Ammon's horn (tissue), 1 donor: ENCODE data around the gene TOM1L2.
A peak's percentile ranks its signal among the peaks of the same experiment; 100 is the strongest.

ENCODE experiments used
- DNase-seq: peaks from one replicate; pipeline ENCODE4 v3.0.0-alpha.2; 2016; ENCODE audit warnings: low spot score

TOM1L2 gene

GRCh38 chr17:17899486-17899885 lies 72.7 kb downstream of the TOM1L2 start:
- no peak for DNase-seq

GRCh38 chr17:17898673-17899072 lies 73.5 kb downstream of the TOM1L2 start:
- no peak for DNase-seq

- no peak for DNase-seq
Measured at GRCh38 chr17:17897442-17897841, 74.8 kb downstream of the TOM1L2 start.

- no peak for DNase-seq
Measured at GRCh38 chr17:17896746-17897145, 75.5 kb downstream of the TOM1L2 start.

- DNase-seq: no peak
Measured at GRCh38 chr17:17893801-17894644, 78.2 kb downstream of the TOM1L2 start.

DNA sequence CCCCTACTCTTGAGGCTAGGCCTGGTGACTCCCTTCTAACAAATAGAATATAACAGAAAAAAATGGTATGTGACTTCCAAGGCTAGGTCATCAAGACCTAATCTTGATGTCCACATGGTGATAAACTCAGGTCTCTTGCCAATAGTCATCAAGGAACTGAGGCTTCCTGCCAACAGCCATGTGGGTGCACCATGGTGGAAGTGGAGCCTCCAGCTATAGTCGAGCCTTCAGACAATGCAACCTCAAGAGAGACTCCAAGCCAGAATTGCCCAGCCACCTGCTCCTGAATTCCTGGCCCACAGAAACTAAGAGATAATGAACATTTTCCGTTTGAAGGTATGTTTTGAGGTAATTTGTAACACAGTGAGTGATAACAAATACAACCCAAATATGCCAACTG lies 79.5 kb downstream of the TOM1L2 start:
- DNase-seq: no peak

DNA sequence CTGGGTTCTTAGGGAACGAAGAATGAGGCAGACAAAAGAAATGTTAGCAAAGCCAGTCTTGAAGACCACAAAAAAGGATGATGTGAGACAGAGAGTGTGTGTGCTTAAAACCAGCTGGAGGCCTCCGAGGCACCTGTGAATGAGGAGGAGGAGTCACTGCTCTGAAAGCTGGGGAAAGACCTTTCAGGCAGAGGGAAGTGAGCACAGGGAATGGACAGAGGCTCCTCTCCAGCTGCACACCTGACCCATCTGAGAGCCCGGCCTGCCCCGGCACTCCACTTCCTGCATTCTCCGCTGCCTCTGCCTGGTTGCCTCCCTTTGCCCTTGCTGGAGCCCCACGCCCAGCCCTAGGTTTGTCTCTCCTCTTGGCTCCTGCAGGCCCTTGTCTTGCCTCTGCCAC lies 80.2 kb downstream of the TOM1L2 start:
- no peak for DNase-seq

- DNase-seq: peak; percentile 50
Measured at GRCh38 chr17:17890773-17891759, 81.1 kb downstream of the TOM1L2 start.

DNA sequence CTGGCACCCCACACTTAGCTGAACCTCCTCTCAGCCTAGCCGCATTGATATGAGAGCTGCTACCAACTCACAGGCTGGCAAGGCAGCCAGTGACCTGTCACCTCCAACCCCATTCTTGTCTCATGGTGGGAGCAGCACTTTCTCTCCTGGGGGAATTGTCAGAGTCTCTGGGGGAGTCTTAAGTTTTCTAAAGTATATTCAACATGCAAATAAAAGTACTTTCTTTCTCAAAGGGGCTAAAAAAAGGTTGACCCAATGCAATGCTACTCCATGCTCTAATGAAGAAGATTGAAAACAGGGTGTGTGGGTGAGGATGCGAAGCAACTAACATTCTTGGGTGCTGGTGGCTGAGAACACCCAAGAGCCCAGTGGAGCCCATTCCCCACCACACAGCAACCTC lies 82.3 kb downstream of the TOM1L2 start:
- DNase-seq: no peak

- DNase-seq: no peak
Measured at GRCh38 chr17:17888821-17889220, 83.4 kb downstream of the TOM1L2 start.

- no peak for DNase-seq
Measured at GRCh38 chr17:17888371-17888770, 83.8 kb downstream of the TOM1L2 start.

GRCh38 chr17:17887752-17888304 lies 84.4 kb downstream of the TOM1L2 start:
- DNase-seq: no peak

DNA sequence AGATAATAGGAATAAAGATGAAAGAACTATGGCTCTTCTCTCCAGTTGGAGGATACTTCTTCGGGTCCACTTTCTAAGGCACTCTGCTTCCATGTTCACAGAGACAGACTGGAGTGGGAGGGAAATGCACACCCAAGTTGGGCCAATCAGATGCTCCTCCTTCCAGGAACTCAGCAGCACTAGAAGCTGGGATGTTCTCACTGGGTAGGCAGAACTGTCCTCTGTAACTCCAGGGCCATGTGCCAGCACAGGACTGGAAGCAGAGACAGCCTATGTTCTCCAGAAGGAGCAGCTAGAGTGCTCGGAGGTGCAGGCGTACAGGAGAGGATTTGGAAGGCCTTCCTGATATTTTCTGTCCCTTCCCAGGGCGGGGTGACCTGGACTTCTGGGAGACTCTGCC lies 85.5 kb downstream of the TOM1L2 start:
- peak; percentile 41 for DNase-seq

DNA sequence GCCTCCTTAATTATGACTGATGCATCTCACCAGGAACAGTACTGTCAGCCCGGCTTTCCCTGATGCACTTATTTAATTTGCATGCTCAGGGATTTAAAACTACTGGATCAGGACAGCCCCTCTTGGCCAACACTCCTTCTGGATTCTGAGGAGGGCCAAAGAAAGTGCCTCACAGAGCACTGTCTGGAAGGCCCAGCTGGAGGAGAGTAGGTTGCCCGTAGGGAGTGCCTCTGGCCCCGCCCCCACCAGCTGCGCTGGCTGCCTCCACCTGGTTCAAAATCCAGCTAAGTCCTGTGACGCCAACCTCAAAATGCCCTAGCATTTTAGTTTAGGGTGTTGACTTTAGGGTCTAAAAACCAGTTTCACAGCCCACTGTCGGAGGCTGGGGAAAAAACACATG lies 86.0 kb downstream of the TOM1L2 start:
- no peak for DNase-seq

GRCh38 chr17:17884391-17885357 lies 87.5 kb downstream of the TOM1L2 start:
- peak; percentile 57 for DNase-seq

DNA sequence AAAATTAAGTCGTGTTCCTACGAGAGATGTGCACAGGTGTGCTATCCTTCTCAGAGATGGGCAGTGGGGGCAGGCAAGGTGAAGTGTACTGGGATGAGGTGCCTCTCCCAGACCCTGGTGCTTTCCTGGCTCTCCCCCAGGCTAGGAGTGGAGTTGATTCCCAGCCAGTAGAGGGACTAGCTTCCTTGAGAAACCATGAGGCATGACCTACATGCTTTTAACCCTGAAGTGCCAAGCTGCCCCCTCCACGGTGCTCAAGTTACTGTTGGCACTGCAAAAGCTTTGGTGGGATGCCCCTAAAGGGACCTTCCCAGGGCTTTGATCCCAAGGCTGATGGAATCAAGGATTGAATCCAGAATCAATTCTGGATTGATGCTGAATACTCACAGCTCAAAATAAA lies 88.4 kb downstream of the TOM1L2 start:
- no peak for DNase-seq

DNA sequence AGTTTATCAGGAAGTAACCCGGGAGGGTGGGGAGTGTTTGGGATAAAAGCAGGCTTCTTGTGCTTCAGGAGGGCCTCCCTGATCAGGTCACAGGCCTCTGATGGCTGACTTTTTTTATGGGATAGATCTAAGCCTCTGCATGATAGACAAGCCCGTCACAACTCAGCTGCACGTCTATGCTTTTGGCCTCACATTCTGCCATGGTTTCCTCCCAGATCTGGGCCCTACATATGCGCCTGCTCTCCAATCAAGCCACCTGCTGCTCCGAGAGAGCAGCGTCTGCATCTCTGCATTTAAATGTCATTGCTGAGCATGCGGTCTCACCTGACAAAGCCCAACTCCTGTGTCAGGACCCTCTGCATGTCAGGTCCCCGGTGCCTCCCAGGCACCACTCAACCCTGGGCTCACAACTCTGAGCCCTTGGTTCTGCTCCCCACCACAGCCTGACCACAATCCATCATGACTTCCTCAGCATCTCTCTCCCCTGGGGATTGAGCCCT lies 90.1 kb downstream of the TOM1L2 start:
- DNase-seq: no peak

DNA sequence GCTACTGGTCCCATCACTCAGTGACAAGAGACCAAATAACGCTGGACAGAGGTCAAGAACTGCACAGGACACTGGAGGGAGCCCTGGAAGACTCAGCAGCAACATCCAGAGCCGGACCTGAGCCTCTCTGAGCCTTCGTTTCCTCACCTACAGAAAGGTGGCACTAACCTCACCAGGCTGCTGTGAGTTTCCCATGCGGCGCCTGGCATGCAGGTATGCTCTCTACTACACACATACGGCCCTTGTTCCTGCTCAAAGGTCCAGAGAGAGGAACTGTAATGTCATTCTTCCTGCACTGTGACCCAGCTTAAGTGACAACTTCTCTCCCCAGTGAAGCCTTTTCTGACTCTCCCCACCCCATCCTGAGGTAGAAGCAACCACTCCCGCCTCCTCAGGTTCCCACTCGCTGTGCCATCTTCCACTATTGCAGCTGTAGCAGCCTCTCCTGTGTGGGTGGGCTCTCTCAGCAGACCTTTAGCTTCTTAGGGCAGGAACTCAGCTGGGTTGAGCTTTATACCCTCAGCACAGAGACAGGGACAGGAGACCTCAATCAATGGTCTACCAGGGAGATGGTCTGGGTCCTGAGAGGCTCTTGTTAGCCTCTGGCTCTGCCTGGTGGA lies 91.5 kb downstream of the TOM1L2 start:
- no peak for DNase-seq

GRCh38 chr17:17877529-17878358 lies 94.5 kb downstream of the TOM1L2 start:
- DNase-seq: peak; percentile 63
